Esophagus squamous epithelium (tissue), 4 donors: ENCODE measurements around the gene ZNF420.

Source experiments
- POLR2A ChIP-seq, 4 donors: fragments of 450-650 bp; IDR thresholded peaks; one replicate each; pipeline ENCODE4 v1.6.1; 2017; ENCODE audit warnings: antibody characterized with exemption in 4 of 4, mild to moderate bottlenecking in 4 of 4, moderate library complexity in 3 of 4
- TF ChIP-seq, protein P1 (sequence below), 6 experiments: fragments of 450-650 bp in 4 of 6; fragments of 200-600 bp in 2 of 6; sonication (generic) in 2 of 6; IDR thresholded peaks; one replicate each; pipeline ENCODE4 v1.5.1; 2016 to 2019; ENCODE audit warnings: antibody characterized with exemption in 6 of 6, mild to moderate bottlenecking in 4 of 6, moderate library complexity in 4 of 6

DNA sequence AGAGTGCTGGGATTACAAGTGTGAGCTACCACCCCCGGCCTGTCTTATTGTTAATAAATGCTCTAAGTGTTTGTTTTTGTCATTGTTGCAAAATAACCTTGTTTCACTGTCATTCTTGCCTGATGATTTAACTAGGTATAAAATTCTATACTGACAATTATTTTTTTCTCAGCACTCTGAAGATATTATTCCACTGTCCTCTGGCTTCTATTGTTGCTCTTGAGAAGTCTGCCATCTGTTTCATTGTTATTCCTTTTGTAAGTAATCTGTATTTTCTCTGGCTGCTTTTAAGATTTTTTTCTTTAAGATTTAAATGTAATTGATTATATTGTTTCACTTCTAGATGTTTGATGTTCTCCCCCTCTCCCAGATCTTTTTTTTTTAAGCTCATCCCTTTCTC lies 17.6 kb downstream of the ZNF420 start:
- TF ChIP-seq, protein P1, sequence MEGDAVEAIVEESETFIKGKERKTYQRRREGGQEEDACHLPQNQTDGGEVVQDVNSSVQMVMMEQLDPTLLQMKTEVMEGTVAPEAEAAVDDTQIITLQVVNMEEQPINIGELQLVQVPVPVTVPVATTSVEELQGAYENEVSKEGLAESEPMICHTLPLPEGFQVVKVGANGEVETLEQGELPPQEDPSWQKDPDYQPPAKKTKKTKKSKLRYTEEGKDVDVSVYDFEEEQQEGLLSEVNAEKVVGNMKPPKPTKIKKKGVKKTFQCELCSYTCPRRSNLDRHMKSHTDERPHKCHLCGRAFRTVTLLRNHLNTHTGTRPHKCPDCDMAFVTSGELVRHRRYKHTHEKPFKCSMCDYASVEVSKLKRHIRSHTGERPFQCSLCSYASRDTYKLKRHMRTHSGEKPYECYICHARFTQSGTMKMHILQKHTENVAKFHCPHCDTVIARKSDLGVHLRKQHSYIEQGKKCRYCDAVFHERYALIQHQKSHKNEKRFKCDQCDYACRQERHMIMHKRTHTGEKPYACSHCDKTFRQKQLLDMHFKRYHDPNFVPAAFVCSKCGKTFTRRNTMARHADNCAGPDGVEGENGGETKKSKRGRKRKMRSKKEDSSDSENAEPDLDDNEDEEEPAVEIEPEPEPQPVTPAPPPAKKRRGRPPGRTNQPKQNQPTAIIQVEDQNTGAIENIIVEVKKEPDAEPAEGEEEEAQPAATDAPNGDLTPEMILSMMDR (IDR thresholded peaks at IDR 0.05): no peak
- no peak for TF ChIP-seq POLR2A (IDR thresholded peaks at IDR 0.05)
